HepG2 (cell line): ENCODE data around the gene CLIC4. TPM values are rescaled to one million over a fixed set of nuclear protein-coding genes. Genes with fewer than 3 reads are reported as not detected.

ENCODE experiments used
- ATAC-seq: fragments of 200-7000 bp; cut with Tn5 transposase; 3 replicates; pipeline ENCODE4 v1.9.1; 2020; ENCODE audit warnings: mild to moderate bottlenecking, moderate library complexity
- BruUV-seq: library from RNA; stranded (reverse); fragments of 400-500 nt; replicated peaks from 2 replicates; lab custom pipeline; 2021; lab: Mats Ljungman, UMichigan
- CTCF ChIA-PET: fragments of 300-600 bp; formaldehyde crosslinking; extraction: SDS; loops from one replicate; lab custom pipeline; 2021; ENCODE audit warnings: low total read pairs, inconsistent platforms, low intra/inter-chr PET ratio; lab: Yijun Ruan, JAX
- POLR2A ChIA-PET: fragments of 350-600 bp; sonication (Branson Sonifier 250); formaldehyde crosslinking; loops from one replicate; lab custom pipeline; 2020; ENCODE audit warnings: antibody characterized with exemption, inconsistent platforms; lab: Yijun Ruan, JAX
- DNase-seq: peaks from one replicate; pipeline ENCODE4 v3.0.0-alpha.2; 2015; ENCODE audit warnings: low spot score
- FAIRE-seq: peaks from 3 replicates; lab custom pipeline; 2011; peaks lifted over from hg19 to GRCh38; lab: Jason Lieb, UNC
- H2AFZ ChIP-seq: one replicate; pipeline ENCODE4 v1.6.1; 2011; ENCODE audit warnings: low read length, inconsistent platforms
- H3K27ac ChIP-seq: fragments of 300-600 bp; 3 replicates; pipeline ENCODE4 v1.8.0; 2011; ENCODE audit warnings: mixed run types, mild to moderate bottlenecking, mixed read lengths, low read length, inconsistent platforms; ENCODE audit not compliant: insufficient read depth; ENCODE audit errors: extremely low read length
- H3K27me3 ChIP-seq, 2 experiments: fragments of 200-600 bp in 1 of 2; 2 replicates in 1 of 2; 3 replicates in 1 of 2; pipeline versions ENCODE4 v1.6.0 to v1.8.0; 2011; ENCODE audit warnings: low read length in 2 of 2, mild to moderate bottlenecking in 2 of 2, moderate library complexity in 2 of 2, inconsistent platforms in 1 of 2; ENCODE audit not compliant: insufficient read depth in 2 of 2, control insufficient read depth in 1 of 2
- H3K36me3 ChIP-seq, 2 experiments: fragments of 200-600 bp in 1 of 2; replicated peaks in 1 of 2; 2 replicates in 1 of 2; 3 replicates in 1 of 2; pipeline versions ENCODE4 v1.5.1 to v1.8.0; 2011; ENCODE audit warnings: low read length in 2 of 2, inconsistent platforms in 1 of 2; ENCODE audit not compliant: insufficient read depth in 2 of 2, control insufficient read depth in 1 of 2
- H3K4me1 ChIP-seq: 2 replicates; pipeline ENCODE4 v1.5.1; 2012; ENCODE audit warnings: low read length, inconsistent platforms; ENCODE audit not compliant: insufficient read depth
- H3K4me2 ChIP-seq: 2 replicates; pipeline ENCODE4 v1.6.0; 2011; ENCODE audit warnings: low read depth, low read length, inconsistent platforms
- H3K4me3 ChIP-seq, 3 experiments: fragments of 200-600 bp in 1 of 3; sonication (generic), shearing (Covaris generic) in 1 of 3; replicated peaks in 1 of 3; 2 replicates each; pipeline ENCODE4 v1.5.1; 2011 to 2016; ENCODE audit warnings: low read length in 3 of 3, inconsistent platforms in 2 of 3, low read depth in 2 of 3, mild to moderate bottlenecking in 2 of 3, control low read depth in 1 of 3, mixed read lengths in 1 of 3; ENCODE audit not compliant: insufficient read depth in 1 of 3
- H3K79me2 ChIP-seq: one replicate; pipeline ENCODE4 v1.6.1; 2011; ENCODE audit warnings: low read length, inconsistent platforms; ENCODE audit not compliant: insufficient read depth
- H3K9ac ChIP-seq: 2 replicates; pipeline ENCODE4 v1.6.0; 2011; ENCODE audit warnings: mild to moderate bottlenecking, low read depth, low read length, inconsistent platforms; ENCODE audit not compliant: insufficient read depth
- H3K9me3 ChIP-seq: 2 replicates; pipeline ENCODE4 v1.5.1; 2012; ENCODE audit warnings: mild to moderate bottlenecking, low read length
- H4K20me1 ChIP-seq: 2 replicates; pipeline ENCODE4 v1.6.0; 2011; ENCODE audit warnings: inconsistent platforms, mild to moderate bottlenecking, low read length, moderate library complexity; ENCODE audit not compliant: insufficient read depth
- CAMTA2 ChIP-seq: sonication (generic); formaldehyde crosslinking; IDR thresholded peaks from 2 replicates; pipeline ENCODE4 v1.4.0; 2020; ENCODE audit warnings: mild to moderate bottlenecking, missing genetic modification reagents, borderline replicate concordance
- CBX1 ChIP-seq: IDR thresholded peaks from one replicate; pipeline ENCODE4 v1.6.1; 2016; ENCODE audit warnings: antibody characterized with exemption, low read depth
- FOXK1 ChIP-seq: sonication (generic); formaldehyde crosslinking; IDR thresholded peaks from 2 replicates; pipeline ENCODE4 v1.4.0; 2020; ENCODE audit warnings: low read depth, missing genetic modification reagents, borderline replicate concordance
- HDAC2 ChIP-seq: sonication (generic); formaldehyde crosslinking; IDR thresholded peaks from 2 replicates; pipeline ENCODE4 v1.4.0; 2020; ENCODE audit warnings: missing genetic modification reagents
- HIVEP1 ChIP-seq: sonication (generic); formaldehyde crosslinking; IDR thresholded peaks from 2 replicates; pipeline ENCODE4 v1.4.0; 2020; ENCODE audit warnings: mild to moderate bottlenecking, missing genetic modification reagents
- HMGA1 ChIP-seq: sonication (generic); formaldehyde crosslinking; conservative IDR thresholded peaks from 2 replicates; pipeline ENCODE4 v1.4.0; 2020; ENCODE audit warnings: missing genetic modification reagents
- NFIB ChIP-seq: sonication (generic); formaldehyde crosslinking; IDR thresholded peaks from 2 replicates; pipeline ENCODE4 v1.9.0; 2021; ENCODE audit warnings: missing genetic modification reagents, mild to moderate bottlenecking, borderline replicate concordance
- NR3C1 ChIP-seq: sonication (generic); formaldehyde crosslinking; IDR thresholded peaks from 2 replicates; pipeline ENCODE4 v1.4.0; 2020; ENCODE audit warnings: missing genetic modification reagents
- REPIN1 ChIP-seq: sonication (generic); formaldehyde crosslinking; IDR thresholded peaks from 2 replicates; pipeline ENCODE4 v1.8.0; 2022; ENCODE audit warnings: missing genetic modification reagents, low read depth, mild to moderate bottlenecking, borderline replicate concordance
- ZNF501 ChIP-seq: sonication (generic); formaldehyde crosslinking; IDR thresholded peaks from 2 replicates; pipeline ENCODE4 v1.5.1; 2020; ENCODE audit warnings: mild to moderate bottlenecking, moderate library complexity, missing genetic modification reagents
- ZNF562 ChIP-seq: sonication (generic); formaldehyde crosslinking; IDR thresholded peaks from 2 replicates; pipeline ENCODE4 v1.8.0; 2022; ENCODE audit warnings: missing genetic modification reagents, borderline replicate concordance
- WGBS: methylation state at CpG from one replicate; pipeline ENCODE4 v1.1.6; 2017; ENCODE audit warnings: low lambda C conversion rate; 5-methylcytosine and 5-hydroxymethylcytosine counted together
- in situ Hi-C: cut with HindIII; loops from 2 replicates; pipeline ENCODE4 v1.10.0; 2017; ENCODE audit warnings: low pct_unique_long_range_greater_than_20kb; ENCODE audit not compliant: extremely low pct_ligation_motif_present
- intact Hi-C: fragments of 100-400 bp; cut with micrococcal nuclease; formaldehyde crosslinking; loops from one replicate; pipeline ENCODE4 v1.10.0; 2022; ENCODE audit not compliant: unreplicated experiment
- polyA plus RNA-seq, 8 experiments: library from polyadenylated mRNA; depleted of rRNA in 3 of 8; stranded (reverse) in 7 of 8; unstranded in 1 of 8; fragments of >200 nt; fragmentation: Illumina TruSeq in 4 of 8; extraction: Trizol in 4 of 8; gene quantifications; 2 replicates each; pipeline versions ENCODE4 v1.2.1 to v1.2.3, GENCODE V29; 2011 to 2016; ENCODE audit warnings: low read depth in 4 of 8, missing spikeins in 1 of 8, mixed read lengths in 1 of 8; ENCODE audit not compliant: insufficient read depth in 1 of 8
- total RNA-seq, 5 experiments: library from RNA; depleted of rRNA; stranded (reverse); fragments of >200 nt; fragmentation: Illumina TruSeq; extraction: Trizol; gene quantifications; 2 replicates each; pipeline ENCODE4 v1.2.3, GENCODE V29; 2016; ENCODE audit warnings: low read depth in 1 of 5
- TF ChIP-seq, protein P1 (sequence below): sonication (generic); formaldehyde crosslinking; IDR thresholded peaks from 2 replicates; pipeline ENCODE4 v1.4.0; 2020; ENCODE audit warnings: low read depth, missing genetic modification reagents
- TF ChIP-seq, protein P2 (sequence below): sonication (generic); formaldehyde crosslinking; IDR thresholded peaks from 2 replicates; pipeline ENCODE4 v1.4.0; 2020; ENCODE audit warnings: missing genetic modification reagents
- TF ChIP-seq, protein P3 (sequence below): sonication (generic); formaldehyde crosslinking; IDR thresholded peaks from 2 replicates; pipeline ENCODE4 v1.8.1; 2022; ENCODE audit warnings: mild to moderate bottlenecking, missing genetic modification reagents
- TF ChIP-seq, protein P4 (sequence below): sonication (generic); formaldehyde crosslinking; IDR thresholded peaks from 2 replicates; pipeline ENCODE4 v1.8.1; 2023; ENCODE audit warnings: missing genetic modification reagents, mild to moderate bottlenecking, borderline replicate concordance

CLIC4 gene
- total and polyA plus RNA-seq, 2 of the 13 experiments (the other 11 are each of a cell fraction or from before 2014, with no cell fraction given), result 23.3 to 77.4 TPM

DNA sequence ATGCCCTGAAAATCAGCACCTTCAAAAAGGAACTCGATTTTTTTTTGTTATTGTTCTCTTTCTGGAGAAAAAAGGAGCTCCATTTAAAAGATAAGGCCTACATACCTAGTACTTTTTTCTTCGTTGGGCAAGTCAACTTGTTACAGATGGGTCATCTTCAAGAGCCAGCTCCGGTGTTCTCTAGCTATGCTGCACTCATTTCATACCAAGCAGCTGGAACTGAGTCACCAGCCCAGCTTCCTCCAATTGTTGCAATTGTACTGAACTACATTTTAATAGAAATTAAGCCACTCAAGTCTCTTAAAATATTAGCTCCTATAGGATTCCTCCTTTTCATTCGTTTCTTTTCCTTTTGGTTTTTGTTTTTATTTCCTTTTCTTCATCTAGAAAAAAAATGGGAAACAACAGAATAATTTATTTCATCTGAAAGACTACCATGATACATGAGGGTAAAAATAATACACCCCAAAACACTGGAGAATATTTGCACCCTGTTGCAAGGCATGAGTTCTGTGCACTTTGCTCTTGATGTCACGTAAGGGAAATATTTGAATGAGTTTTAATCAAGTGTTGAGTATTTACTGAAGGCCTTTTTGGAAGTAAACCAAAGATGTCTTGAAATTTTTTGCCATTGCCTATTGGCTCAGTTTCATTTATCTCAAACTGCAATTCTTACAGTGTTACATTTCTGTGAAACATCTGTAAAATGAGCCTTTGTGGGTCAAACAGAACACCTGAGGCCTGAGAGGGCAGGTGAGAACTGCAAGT, 60.5 kb downstream of the CLIC4 start:
- Histone ChIP-seq H3K27me3 (no peaks in the 10 kb centered on the region), H3K27ac (no peak overlapping the region), H3K36me3 (peaks cover 1 to 10% of the 10 kb centered on the region in 2 experiments; a peak in 2 of 5 replicates), H2AFZ (no peak overlapping the region), H4K20me1 (no peaks in the 10 kb centered on the region), H3K4me1 (peaks cover 13% of the 10 kb centered on the region)
- FAIRE-seq (no peak), ATAC-seq (no peak)
- no TSS peak for BruUV-seq
- CTCF ChIA-PET, result no interaction called here
- intact Hi-C loops, result loop anchor here (10.0 kb wide), 1 partner anchor 61 kb away; the partner anchor contains the start of gene CLIC4
- TF ChIP-seq CBX1 (no peak), FOXK1 (CRISPR knock-in tag) (no peak), HMGA1 (CRISPR knock-in tag) (no peak), NFIB (CRISPR knock-in tag) (no peak), ZNF501 (CRISPR knock-in tag) (no peak), NR3C1 (CRISPR knock-in tag) (no peak), ZNF562 (CRISPR knock-in tag) (no peak), CAMTA2 (CRISPR knock-in tag) (no peak), REPIN1 (CRISPR knock-in tag) (no peak), HDAC2 (CRISPR knock-in tag) (no peak), HIVEP1 (CRISPR knock-in tag) (no peak)
- TF ChIP-seq, protein P1, sequence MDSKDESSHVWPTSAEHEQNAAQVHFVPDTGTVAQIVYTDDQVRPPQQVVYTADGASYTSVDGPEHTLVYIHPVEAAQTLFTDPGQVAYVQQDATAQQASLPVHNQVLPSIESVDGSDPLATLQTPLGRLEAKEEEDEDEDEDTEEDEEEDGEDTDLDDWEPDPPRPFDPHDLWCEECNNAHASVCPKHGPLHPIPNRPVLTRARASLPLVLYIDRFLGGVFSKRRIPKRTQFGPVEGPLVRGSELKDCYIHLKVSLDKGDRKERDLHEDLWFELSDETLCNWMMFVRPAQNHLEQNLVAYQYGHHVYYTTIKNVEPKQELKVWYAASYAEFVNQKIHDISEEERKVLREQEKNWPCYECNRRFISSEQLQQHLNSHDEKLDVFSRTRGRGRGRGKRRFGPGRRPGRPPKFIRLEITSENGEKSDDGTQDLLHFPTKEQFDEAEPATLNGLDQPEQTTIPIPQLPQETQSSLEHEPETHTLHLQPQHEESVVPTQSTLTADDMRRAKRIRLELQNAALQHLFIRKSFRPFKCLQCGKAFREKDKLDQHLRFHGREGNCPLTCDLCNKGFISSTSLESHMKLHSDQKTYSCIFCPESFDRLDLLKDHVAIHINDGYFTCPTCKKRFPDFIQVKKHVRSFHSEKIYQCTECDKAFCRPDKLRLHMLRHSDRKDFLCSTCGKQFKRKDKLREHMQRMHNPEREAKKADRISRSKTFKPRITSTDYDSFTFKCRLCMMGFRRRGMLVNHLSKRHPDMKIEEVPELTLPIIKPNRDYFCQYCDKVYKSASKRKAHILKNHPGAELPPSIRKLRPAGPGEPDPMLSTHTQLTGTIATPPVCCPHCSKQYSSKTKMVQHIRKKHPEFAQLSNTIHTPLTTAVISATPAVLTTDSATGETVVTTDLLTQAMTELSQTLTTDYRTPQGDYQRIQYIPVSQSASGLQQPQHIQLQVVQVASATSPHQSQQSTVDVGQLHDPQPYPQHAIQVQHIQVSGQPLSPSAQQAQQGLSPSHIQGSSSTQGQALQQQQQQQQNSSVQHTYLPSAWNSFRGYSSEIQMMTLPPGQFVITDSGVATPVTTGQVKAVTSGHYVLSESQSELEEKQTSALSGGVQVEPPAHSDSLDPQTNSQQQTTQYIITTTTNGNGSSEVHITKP, result no peak
- TF ChIP-seq, protein P2, sequence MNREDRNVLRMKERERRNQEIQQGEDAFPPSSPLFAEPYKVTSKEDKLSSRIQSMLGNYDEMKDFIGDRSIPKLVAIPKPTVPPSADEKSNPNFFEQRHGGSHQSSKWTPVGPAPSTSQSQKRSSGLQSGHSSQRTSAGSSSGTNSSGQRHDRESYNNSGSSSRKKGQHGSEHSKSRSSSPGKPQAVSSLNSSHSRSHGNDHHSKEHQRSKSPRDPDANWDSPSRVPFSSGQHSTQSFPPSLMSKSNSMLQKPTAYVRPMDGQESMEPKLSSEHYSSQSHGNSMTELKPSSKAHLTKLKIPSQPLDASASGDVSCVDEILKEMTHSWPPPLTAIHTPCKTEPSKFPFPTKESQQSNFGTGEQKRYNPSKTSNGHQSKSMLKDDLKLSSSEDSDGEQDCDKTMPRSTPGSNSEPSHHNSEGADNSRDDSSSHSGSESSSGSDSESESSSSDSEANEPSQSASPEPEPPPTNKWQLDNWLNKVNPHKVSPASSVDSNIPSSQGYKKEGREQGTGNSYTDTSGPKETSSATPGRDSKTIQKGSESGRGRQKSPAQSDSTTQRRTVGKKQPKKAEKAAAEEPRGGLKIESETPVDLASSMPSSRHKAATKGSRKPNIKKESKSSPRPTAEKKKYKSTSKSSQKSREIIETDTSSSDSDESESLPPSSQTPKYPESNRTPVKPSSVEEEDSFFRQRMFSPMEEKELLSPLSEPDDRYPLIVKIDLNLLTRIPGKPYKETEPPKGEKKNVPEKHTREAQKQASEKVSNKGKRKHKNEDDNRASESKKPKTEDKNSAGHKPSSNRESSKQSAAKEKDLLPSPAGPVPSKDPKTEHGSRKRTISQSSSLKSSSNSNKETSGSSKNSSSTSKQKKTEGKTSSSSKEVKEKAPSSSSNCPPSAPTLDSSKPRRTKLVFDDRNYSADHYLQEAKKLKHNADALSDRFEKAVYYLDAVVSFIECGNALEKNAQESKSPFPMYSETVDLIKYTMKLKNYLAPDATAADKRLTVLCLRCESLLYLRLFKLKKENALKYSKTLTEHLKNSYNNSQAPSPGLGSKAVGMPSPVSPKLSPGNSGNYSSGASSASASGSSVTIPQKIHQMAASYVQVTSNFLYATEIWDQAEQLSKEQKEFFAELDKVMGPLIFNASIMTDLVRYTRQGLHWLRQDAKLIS (CRISPR knock-in tag), result no peak
- TF ChIP-seq, protein P3, sequence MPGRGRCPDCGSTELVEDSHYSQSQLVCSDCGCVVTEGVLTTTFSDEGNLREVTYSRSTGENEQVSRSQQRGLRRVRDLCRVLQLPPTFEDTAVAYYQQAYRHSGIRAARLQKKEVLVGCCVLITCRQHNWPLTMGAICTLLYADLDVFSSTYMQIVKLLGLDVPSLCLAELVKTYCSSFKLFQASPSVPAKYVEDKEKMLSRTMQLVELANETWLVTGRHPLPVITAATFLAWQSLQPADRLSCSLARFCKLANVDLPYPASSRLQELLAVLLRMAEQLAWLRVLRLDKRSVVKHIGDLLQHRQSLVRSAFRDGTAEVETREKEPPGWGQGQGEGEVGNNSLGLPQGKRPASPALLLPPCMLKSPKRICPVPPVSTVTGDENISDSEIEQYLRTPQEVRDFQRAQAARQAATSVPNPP (CRISPR knock-in tag), result no peak
- TF ChIP-seq, protein P4, sequence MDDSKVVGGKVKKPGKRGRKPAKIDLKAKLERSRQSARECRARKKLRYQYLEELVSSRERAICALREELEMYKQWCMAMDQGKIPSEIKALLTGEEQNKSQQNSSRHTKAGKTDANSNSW (CRISPR knock-in tag), result no peak
- TF ChIP-seq, all 625 proteins: peak for 0
- POLR2A ChIA-PET, result no interaction called here
- H3K4me3 ChIP-seq, result no peak overlapping the region
- WGBS, result 90% methylated on average over 5 of the region's 5 CpGs
- in situ Hi-C loops, result no loop called here
- no peak overlapping the region for H3K9ac ChIP-seq
- peaks cover 8% of the 10 kb centered on the region for H3K79me2 ChIP-seq
- H3K9me3 ChIP-seq, result no peaks in the 10 kb centered on the region
- H3K4me2 ChIP-seq, result no peak overlapping the region
- no peak for DNase-seq
